ENCODE measurements around the gene SLC1A1.

The SLC1A1 gene

GRCh38 chr9:4547016-4547415 lies 56.7 kb downstream of the SLC1A1 start:
- DNase-seq: no peak

DNA sequence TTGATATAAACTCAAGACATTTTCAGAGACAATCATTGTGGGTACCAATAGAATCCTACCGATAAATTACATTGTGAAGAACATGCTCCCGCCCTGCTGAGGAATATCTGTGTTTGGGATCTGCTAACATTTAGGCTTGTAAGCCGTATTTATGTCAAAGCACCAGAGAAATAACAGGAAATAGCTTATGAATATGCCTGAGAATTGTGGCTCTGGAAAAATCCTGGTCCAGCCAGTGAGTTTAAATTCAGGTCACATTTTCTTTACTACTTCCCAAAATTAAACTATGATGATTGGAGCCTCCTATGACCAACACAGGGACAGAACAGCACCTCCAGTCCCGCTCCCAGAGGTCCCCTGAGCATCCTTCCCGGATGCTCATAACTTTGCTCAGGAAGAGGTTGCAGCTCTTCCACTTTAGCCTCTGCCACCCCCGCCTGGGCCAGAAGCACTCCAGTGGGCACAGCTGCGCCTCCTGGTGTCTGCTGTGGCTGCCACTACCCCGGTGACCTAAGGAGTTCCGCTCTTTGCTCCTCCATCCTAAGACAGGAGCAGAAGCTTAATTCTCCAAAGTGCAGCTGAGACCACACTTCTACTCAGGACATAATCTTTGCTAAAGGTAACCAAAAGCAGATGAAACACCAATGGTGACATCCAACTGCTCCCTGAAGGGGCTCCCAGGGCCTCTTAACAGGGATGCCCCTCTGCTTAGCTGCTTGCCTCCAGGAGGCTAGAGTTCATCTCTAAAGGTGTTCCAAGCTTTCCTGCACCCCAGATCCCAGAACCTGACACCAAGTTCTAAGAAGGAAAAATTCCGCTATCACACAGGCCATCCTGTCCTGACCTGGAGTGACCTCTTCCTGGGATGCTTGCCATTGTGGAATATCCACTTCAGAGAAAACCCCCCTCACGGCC lies 58.8 kb downstream of the SLC1A1 start:
- no peak for DNase-seq

DNA sequence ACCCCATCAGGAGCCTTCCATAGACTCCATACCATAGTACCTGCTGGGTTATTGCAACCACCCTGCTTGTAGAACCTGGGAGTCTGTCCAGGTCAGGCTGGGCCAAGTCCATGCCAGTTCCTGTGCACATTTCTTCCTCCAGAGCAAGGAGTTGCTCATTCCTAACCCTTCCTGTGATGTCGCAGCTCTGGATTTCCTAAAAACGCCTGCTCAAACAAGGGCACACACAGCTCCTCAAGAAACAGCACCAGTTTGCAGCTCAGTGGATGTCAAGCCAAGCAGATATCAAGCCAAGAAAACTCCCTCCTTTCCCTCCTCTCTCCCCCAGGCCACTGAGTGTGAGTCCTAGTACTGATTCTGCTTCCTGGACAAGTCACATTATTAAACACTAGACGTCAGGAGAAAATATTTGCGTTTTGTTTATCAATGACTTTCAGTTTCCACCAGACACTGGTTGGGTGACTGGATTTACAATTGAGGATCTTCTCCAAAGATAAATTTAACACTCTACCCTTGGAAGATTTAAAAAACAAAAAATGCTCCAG lies 59.6 kb downstream of the SLC1A1 start:
- no peak for DNase-seq

DNA sequence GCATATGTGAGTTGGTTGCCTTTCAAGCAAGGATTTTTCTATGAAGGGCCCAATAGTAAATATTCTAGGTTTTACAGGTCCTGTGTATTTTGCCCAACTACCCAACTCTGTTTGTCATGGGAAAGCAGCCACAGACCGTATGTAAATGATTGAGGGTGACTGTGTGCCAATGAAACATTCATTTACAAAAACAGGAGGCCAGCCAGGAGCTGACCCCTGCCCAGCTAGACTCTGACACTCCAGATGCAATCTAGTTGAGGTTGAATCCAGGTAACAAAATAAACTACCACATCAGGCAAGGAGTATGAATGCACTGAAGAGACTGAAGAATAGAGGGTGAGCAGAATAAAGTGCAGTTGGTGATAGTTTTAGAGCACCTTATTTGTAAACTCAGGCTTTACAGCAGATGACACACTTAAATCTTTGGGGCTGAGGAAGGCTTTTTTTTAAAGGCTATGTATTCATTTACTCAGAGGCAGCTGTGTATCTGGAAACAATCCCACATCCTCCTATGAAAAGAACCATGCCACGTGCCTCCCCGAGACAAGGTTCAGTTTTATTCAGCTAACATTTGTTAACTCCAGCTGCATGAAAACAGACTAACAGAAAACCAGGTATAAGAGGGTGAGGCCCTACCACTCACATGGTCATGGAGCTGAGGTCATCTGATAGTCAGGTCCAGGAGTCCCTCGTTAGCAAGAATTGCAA lies 60.7 kb downstream of the SLC1A1 start:
- DNase-seq: no peak

GRCh38 chr9:4553951-4554381 lies 63.7 kb downstream of the SLC1A1 start:
- DNase-seq: no peak

DNA sequence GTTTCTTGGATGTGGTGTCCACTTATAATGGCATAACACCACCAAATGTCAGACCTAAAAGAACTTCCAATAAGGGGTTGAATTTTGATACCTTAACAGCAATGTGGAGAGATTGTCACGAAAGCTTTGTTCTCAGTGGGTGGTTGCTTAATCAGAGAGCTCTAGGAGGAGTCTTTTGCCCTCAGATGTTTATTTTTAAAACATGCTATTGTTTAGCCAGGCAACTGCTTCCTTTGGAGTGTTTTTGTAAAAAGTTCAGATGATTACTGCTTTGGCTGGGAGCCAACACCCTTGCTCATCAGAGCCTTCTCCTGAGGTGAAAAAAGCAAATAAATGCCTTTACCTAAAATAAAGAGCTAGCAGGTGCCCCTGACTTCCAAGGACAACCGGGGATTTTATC lies 65.0 kb downstream of the SLC1A1 start:
- peak; percentile 3 for DNase-seq

DNA sequence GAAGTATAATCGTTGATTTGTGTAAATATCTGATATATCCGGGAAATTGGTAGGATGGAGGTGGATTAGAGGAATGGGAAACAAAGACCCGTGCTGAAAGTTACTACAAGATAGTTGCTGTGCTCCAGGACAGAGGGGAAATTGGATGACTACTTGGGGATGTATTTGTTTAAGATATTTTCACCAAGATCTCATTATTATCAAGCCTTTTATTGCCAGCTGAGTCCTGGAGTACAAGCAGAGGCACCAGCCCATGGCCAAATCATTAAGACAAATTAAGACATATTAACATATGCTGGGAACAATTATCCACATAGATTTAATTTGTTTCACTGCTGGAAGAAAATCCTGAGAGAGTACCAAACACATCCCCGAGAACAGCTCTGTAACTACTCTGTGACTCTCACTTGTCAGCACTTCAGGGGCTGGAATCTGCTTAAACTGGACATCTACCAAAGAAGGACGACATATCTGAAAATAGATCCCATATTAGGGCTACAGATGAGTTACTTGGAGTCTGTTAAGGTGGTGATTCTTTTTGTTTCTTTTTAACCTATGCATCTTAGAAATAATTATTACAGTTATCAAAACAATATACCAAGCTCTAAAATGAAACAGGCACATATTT lies 68.2 kb downstream of the SLC1A1 start:
- DNase-seq: no peak

GRCh38 chr9:4559261-4560182 lies 69.3 kb downstream of the SLC1A1 start:
- no peak for DNase-seq

- DNase-seq: peak; percentile 8
Observed at GRCh38 chr9:4563105-4563504, 72.8 kb downstream of the SLC1A1 start.

- DNase-seq: no peak
Observed at GRCh38 chr9:4566806-4567205, 76.5 kb downstream of the SLC1A1 start.

DNA sequence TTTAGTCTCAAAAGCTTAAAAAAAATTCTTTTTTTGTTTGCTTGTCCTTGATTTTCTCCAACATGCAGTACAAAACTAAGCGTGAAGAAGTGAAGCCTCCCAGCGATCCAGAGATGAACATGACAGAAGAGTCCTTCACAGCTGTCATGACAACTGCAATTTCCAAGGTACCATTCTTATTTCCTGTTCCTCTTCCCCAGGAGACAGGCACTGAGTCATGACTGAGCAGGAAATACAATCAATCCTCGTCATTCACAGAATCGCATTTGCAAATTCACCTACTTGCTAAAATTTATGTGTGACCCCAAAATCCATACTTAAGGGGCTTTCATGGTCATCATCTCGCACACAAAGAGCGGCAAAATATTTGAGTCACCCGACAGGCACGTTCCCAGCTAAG lies 77.3 kb downstream of the SLC1A1 start:
- no peak for DNase-seq

DNA sequence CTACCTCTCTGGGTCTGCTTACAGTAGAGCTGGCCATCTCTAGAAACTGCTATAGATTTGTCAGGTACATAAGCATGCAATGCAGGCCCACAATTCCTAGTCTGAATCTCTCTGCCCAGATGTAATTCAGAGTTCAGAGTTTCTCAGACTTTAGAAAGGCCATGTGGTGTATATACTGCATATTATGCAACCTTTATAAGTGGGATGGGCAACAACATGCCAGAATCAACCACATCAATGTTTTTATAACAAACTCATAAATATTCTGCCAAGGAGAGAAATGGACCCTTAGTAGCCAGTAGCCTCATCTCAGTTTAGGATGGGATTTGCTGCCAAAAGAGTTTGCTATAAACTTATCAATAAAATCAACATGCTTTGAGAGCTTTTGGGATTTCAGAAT lies 78.8 kb downstream of the SLC1A1 start:
- DNase-seq: no peak

- DNase-seq: no peak
Observed at GRCh38 chr9:4572184-4572826, 82.0 kb downstream of the SLC1A1 start.

DNA sequence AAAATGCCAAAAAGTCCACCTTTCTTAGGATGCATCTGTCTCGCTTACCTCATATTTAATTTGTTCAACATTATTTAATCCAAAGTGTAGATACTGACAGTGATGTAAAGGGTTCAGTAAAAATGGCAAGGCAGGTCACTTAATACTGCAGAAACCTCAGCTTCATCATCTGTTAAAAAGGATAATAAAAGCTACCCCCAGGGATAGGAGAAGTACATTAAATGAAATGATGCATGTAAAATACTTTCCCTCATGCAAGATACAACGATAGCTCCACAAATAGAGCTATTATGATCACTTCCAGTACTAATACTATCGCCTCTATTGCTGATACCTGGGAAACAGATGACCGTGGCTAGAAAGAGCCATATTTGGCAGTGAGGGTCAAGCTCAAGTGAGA lies 82.9 kb downstream of the SLC1A1 start:
- DNase-seq: no peak

DNA sequence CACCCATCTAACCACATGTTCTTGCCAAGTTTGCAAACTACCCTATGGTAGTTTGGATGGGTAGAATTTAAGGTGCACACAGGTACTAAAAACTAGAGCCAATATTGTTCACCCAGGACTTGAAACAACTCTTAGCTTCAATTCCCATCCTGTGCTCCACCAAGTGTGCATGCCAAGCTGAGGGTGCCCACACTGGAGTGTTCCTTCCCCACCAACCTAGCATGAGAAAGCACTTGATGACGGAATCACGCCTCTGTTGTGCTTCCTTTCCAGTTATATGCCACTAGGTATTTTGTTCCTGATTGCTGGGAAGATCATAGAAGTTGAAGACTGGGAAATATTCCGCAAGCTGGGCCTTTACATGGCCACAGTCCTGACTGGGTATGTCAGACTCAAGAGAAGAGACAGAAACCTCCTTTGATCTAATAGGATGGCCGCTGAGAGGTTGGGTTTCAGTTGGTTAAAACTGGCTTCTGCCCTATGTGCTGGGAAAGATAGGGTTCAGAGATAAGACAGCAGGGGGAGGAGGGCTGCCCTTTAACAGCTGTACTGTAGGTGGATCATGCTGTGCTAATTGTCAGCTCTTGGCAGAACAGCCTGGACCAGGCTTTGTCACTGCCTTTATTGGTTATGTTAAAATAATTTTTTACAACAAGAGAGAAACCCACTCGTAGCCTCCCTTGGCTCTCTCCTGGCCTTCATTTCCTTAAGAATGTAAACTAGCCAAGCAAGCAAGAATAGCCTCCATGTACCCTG lies 83.5 kb downstream of the SLC1A1 start:
- DNase-seq: no peak

- no peak for DNase-seq
Observed at GRCh38 chr9:4574657-4575243, 84.5 kb downstream of the SLC1A1 start.

DNA sequence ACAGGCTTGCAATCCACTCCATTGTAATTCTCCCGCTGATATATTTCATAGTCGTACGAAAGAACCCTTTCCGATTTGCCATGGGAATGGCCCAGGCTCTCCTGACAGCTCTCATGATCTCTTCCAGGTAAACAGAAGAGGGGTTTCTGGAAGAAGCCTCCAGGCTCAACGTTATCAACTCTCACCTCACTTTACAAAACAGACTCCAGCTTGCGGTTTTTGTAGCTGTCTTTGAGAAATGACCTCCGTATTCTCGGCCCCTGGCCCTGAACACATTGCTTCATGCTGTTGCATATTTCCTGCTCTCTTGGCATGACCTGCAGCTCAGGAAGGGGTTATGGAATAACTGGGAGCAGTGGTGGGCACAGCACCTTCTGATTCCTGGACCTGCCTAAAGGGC lies 85.7 kb downstream of the SLC1A1 start:
- DNase-seq: no peak

DNA sequence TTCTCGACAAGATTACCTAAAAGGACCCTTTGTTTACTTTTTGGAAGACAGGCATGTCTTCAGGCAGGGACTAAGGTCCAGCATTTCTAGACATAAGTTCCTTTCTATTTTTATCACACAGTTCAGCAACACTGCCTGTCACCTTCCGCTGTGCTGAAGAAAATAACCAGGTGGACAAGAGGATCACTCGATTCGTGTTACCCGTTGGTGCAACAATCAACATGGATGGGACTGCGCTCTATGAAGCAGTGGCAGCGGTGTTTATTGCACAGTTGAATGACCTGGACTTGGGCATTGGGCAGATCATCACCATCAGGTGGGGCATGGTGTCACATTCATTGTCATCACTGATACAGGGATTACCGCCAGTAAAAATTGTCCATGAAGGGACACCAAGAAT lies 86.2 kb downstream of the SLC1A1 start:
- DNase-seq: no peak

- DNase-seq: no peak
Observed at GRCh38 chr9:4579001-4579400, 88.7 kb downstream of the SLC1A1 start.

DNA sequence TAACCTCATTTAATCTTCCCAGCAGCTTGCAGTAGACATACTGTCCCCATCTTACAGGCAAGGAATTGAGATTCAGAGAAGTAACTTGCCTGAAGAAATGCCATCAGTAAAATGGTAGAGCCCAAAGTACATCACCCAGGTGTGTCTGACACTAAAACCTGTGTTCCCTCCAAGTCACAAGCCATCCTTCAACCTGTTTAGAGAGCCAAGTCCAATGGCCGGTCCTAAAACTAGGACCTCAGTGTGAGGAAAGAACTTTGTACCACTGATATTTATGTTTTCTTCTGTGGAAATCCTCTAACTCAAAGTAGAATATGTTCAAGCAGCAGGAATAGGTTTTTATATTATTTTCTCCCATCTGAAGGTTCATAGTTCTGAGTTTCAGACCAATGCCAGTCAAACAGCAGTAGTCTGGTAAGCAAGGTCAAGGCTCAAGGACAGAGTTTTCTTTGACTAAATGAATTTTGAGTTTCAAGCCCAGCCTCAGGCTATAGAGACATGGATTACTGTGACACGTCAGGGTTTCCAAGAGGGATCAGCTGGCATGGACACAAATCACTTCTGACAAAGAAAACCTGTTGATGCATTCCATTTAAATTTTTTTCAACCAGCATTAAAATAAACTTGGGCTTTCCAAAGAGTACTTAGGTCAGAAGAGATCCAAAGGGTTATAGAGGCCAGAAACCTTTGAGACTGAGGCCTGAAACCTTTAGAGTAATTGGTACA lies 90.9 kb downstream of the SLC1A1 start:
- DNase-seq: no peak
